K562 (cell line): ENCODE data around the gene UBTD1.

Experiments used
- CTCF ChIP-seq, 3 experiments: IDR thresholded peaks in 2 of 3; conservative IDR thresholded peaks in 1 of 3; 2 replicates each; pipeline ENCODE4 v1.5.1; 2011 to 2012; ENCODE audit warnings: low read length in 3 of 3, mild to moderate bottlenecking in 3 of 3, control low read depth in 2 of 3, improper control_type of control experiment in 1 of 3, inconsistent platforms in 1 of 3, low read depth in 1 of 3, mixed read lengths in 1 of 3, moderate library complexity in 1 of 3; ENCODE audit not compliant: insufficient read depth in 2 of 3
- NR3C1 ChIP-seq: sonication (generic); formaldehyde crosslinking; IDR thresholded peaks from 2 replicates; pipeline ENCODE4 v1.8.1; 2022; ENCODE audit warnings: missing genetic modification reagents

GRCh38 chr10:97599272-97599619 lies 100.5 kb downstream of the UBTD1 start:
- TF ChIP-seq CTCF (IDR thresholded peaks at IDR 0.05 in 2 of 3, conservative IDR thresholded peaks at IDR 0.05 in 1 of 3; ENCODE audit: insufficient read depth in 2 of 3, low read depth in 1 of 3, low read length in 3 of 3) (no peak), NR3C1 (no peak)
